ENCODE results near the gene CHCHD3.

DNA sequence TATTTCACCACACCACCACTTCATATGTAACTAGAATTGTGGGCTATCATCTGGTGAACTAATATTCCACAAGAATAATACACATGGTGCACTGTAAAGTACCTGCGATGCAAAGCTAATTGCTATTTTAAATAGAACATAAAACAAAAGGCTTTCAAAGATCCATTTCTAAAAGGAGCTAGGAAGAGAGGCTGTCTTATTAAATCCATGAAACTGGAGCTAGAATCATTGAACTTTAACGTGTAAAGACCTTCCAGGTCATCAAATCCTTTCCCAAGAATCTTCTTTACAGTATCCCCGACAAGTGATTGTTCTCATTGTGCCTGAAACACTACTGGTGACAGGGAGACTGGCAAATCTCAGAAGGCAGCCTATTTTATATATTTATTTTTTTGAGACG is 224.9 kb downstream of the CHCHD3 start:
- TF ChIP-seq POLR2AphosphoS5 (IDR thresholded peaks at IDR 0.05; ENCODE audit: borderline replicate concordance, low read depth, low read length) = no peak
- TF ChIP-seq EZH2 (IDR thresholded peaks at IDR 0.05) = no peak
- TF ChIP-seq FOXP2 (optimal IDR thresholded peaks at IDR 0.05; ENCODE audit: control extremely low read depth, extremely low read length, insufficient read depth) = no peak
